ENCODE data around the gene DPP9.

DNA sequence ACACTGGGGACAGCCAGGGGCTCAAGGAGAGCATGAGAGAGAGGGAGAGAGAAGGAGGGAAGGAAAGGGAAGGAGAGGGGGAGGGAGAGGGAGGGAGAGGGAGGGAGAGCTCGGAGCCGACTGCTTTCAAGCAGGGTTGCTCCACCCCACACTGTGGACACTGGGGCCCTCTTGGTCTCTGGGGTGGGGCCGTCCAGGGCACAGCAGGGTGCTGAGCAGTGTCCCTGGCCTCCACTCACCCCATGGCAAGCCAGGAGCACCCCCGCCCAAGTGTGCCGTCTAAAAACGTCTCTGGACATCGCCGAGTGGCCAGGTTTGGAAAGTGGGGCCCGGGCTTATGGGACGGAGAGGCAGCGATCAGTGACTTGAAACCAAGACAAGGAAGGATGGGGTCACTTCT lies 20.9 kb downstream of the DPP9 start:
- TF ChIP-seq EP300 (IDR thresholded peaks at IDR 0.05; ENCODE audit: borderline replicate concordance) (no peak), NFIC (IDR thresholded peaks at IDR 0.05) (no peak), RAD21 (IDR thresholded peaks at IDR 0.05; ENCODE audit: low read depth) (no peak), TAF1 (IDR thresholded peaks at IDR 0.05; ENCODE audit: low read depth) (no peak), CEBPB (IDR thresholded peaks at IDR 0.05) (no peak), CREB1 (IDR thresholded peaks at IDR 0.05; ENCODE audit: low read depth) (no peak)
- TF ChIP-seq, protein P1, sequence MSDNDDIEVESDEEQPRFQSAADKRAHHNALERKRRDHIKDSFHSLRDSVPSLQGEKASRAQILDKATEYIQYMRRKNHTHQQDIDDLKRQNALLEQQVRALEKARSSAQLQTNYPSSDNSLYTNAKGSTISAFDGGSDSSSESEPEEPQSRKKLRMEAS (IDR thresholded peaks at IDR 0.05), result no peak
